H1 (cell line): ENCODE results near the gene DHRS7B. TPM values are rescaled to one million over a fixed set of nuclear protein-coding genes. Genes with fewer than 3 reads are reported as not detected.

Source experiments
- CTCF ChIA-PET: fragments of 300-600 bp; sonication (Branson Sonifier 250); formaldehyde crosslinking; loops from one replicate; lab custom pipeline; 2021; ENCODE audit not compliant: partially characterized antibody; lab: Charles Lee
- POLR2A ChIA-PET: fragments of 300-600 bp; sonication (Branson Sonifier 250); formaldehyde crosslinking; loops from one replicate; lab custom pipeline; 2021; ENCODE audit warnings: inconsistent platforms; ENCODE audit not compliant: partially characterized antibody; lab: Charles Lee
- DNase-seq, 2 experiments: peaks; one replicate each; pipeline versions ENCODE4 v3.0.0 to v3.0.0-alpha.2; 2010 to 2022; ENCODE audit warnings: low spot score in 2 of 2, low read depth in 1 of 2, mixed read lengths in 1 of 2
- FAIRE-seq: peaks from 2 replicates; lab custom pipeline; 2011; peaks lifted over from hg19 to GRCh38; lab: Jason Lieb, UNC
- H2AFZ ChIP-seq: 2 replicates; pipeline ENCODE4 v1.8.1; 2012; ENCODE audit warnings: low read length, inconsistent platforms
- H2AK5ac ChIP-seq: 2 replicates; pipeline ENCODE4 v1.6.1; 2013; ENCODE audit warnings: low read depth, low read length
- H2BK120ac ChIP-seq: replicated peaks from 2 replicates; pipeline ENCODE3; 2013; ENCODE audit warnings: low read depth, low read length, inconsistent platforms
- H2BK12ac ChIP-seq: 2 replicates; pipeline ENCODE4 v1.6.1; 2013; ENCODE audit warnings: low read depth, low read length
- H2BK15ac ChIP-seq: 2 replicates; pipeline ENCODE4 v1.6.1; 2013; ENCODE audit warnings: low read length
- H2BK20ac ChIP-seq: 2 replicates; pipeline ENCODE4 v1.6.1; 2013; ENCODE audit warnings: low read length
- H2BK5ac ChIP-seq: 2 replicates; pipeline ENCODE4 v1.6.1; 2013; ENCODE audit warnings: low read depth, low read length
- H3K14ac ChIP-seq: 2 replicates; pipeline ENCODE4 v1.6.1; 2013; ENCODE audit warnings: inconsistent platforms; ENCODE audit not compliant: insufficient read length
- H3K18ac ChIP-seq: 2 replicates; pipeline ENCODE4 v1.6.1; 2013; ENCODE audit warnings: low read length; ENCODE audit errors: extremely low read depth
- H3K23ac ChIP-seq: 2 replicates; pipeline ENCODE4 v1.6.1; 2013; ENCODE audit warnings: inconsistent platforms; ENCODE audit not compliant: insufficient read length
- H3K23me2 ChIP-seq: 2 replicates; pipeline ENCODE4 v1.6.1; 2013; ENCODE audit warnings: low read depth, low read length
- H3K27ac ChIP-seq: 2 replicates; pipeline ENCODE4 v1.6.1; 2011; ENCODE audit warnings: low read depth, low read length, inconsistent platforms
- H3K27me3 ChIP-seq, 4 experiments: replicated peaks in 1 of 4; 1 replicate in 1 of 4; 2 replicates in 3 of 4; pipeline versions ENCODE4 v1.6.1 to v1.8.1; 2011 to 2013; ENCODE audit warnings: low read length in 3 of 4, mild to moderate bottlenecking in 3 of 4, inconsistent platforms in 2 of 4, mixed read lengths in 2 of 4, moderate library complexity in 1 of 4; ENCODE audit not compliant: control insufficient read depth in 3 of 4, insufficient read depth in 3 of 4; ENCODE audit errors: extremely low read depth in 1 of 4
- H3K36me3 ChIP-seq, 4 experiments: 2 replicates each; pipeline versions ENCODE4 v1.6.1 to v1.8.1; 2011 to 2013; ENCODE audit warnings: mild to moderate bottlenecking in 4 of 4, low read length in 3 of 4, moderate library complexity in 2 of 4, control low read depth in 1 of 4, inconsistent platforms in 1 of 4; ENCODE audit not compliant: insufficient read depth in 4 of 4, control insufficient read depth in 2 of 4
- H3K4ac ChIP-seq: replicated peaks from 2 replicates; pipeline ENCODE3; 2013; ENCODE audit warnings: low read length, low read depth, mixed read lengths, inconsistent platforms; ENCODE audit not compliant: insufficient read length
- H3K4me1 ChIP-seq, 4 experiments: replicated peaks in 1 of 4; 1 replicate in 1 of 4; 2 replicates in 3 of 4; pipeline versions ENCODE4 v1.6.1 to v1.8.1; 2011 to 2013; ENCODE audit warnings: low read length in 3 of 4, inconsistent platforms in 2 of 4, mixed read lengths in 1 of 4; ENCODE audit not compliant: insufficient read depth in 4 of 4, control insufficient read depth in 3 of 4
- H3K4me2 ChIP-seq, 2 experiments: 2 replicates each; pipeline versions ENCODE4 v1.6.1 to v1.8.1; 2011 to 2013; ENCODE audit warnings: low read depth in 2 of 2, low read length in 2 of 2, control low read depth in 1 of 2, inconsistent platforms in 1 of 2, mild to moderate bottlenecking in 1 of 2; ENCODE audit not compliant: insufficient read depth in 1 of 2
- H3K4me3 ChIP-seq, 4 experiments: fragments of 200-600, 300-600 bp in 1 of 4; sonication (generic), shearing (Covaris generic), sonication (Bioruptor Twin) in 1 of 4; 2 replicates each; pipeline versions ENCODE4 v1.5.1 to v1.8.1; 2011 to 2016; ENCODE audit warnings: low read length in 4 of 4, low read depth in 3 of 4, control low read depth in 2 of 4, inconsistent platforms in 2 of 4, mild to moderate bottlenecking in 2 of 4, mixed read lengths in 1 of 4, moderate library complexity in 1 of 4; ENCODE audit not compliant: insufficient read depth in 2 of 4; ENCODE audit errors: extremely low read depth in 1 of 4
- H3K56ac ChIP-seq: replicated peaks from 2 replicates; pipeline ENCODE3; 2013; ENCODE audit warnings: low read depth, mild to moderate bottlenecking, mixed read lengths, low read length, inconsistent platforms; ENCODE audit not compliant: insufficient read length
- H3K79me1 ChIP-seq: 2 replicates; pipeline ENCODE4 v1.6.1; 2013; ENCODE audit warnings: low read depth, low read length, control low read depth
- H3K79me2 ChIP-seq, 2 experiments: 2 replicates each; pipeline versions ENCODE4 v1.6.1 to v1.8.1; 2012 to 2013; ENCODE audit warnings: low read length in 2 of 2, mild to moderate bottlenecking in 2 of 2, inconsistent platforms in 1 of 2; ENCODE audit not compliant: insufficient read depth in 2 of 2, control insufficient read depth in 1 of 2
- H3K9ac ChIP-seq, 4 experiments: replicated peaks in 1 of 4; 1 replicate in 1 of 4; 2 replicates in 3 of 4; pipeline versions ENCODE4 v1.6.1 to v1.8.1; 2011 to 2013; ENCODE audit warnings: low read depth in 3 of 4, low read length in 3 of 4, control low read depth in 2 of 4, mild to moderate bottlenecking in 2 of 4, moderate library complexity in 2 of 4, inconsistent platforms in 1 of 4; ENCODE audit errors: extremely low read depth in 1 of 4
- H3K9me3 ChIP-seq, 2 experiments: 2 replicates each; pipeline versions ENCODE4 v1.6.1 to v1.8.1; 2012 to 2013; ENCODE audit warnings: mild to moderate bottlenecking in 2 of 2, moderate library complexity in 2 of 2, control low read depth in 1 of 2, inconsistent platforms in 1 of 2, low read depth in 1 of 2, low read length in 1 of 2, mixed read lengths in 1 of 2; ENCODE audit not compliant: insufficient read depth in 2 of 2
- H4K20me1 ChIP-seq, 2 experiments: replicated peaks in 1 of 2; 2 replicates each; pipeline versions ENCODE3 to v1.8.1; 2011 to 2013; ENCODE audit warnings: inconsistent platforms in 2 of 2, low read length in 2 of 2, mild to moderate bottlenecking in 1 of 2; ENCODE audit not compliant: insufficient read depth in 2 of 2, control insufficient read depth in 1 of 2
- H4K5ac ChIP-seq: 2 replicates; pipeline ENCODE4 v1.6.1; 2013; ENCODE audit warnings: low read length, low read depth, mixed read lengths, inconsistent platforms; ENCODE audit not compliant: insufficient read length
- H4K8ac ChIP-seq: 2 replicates; pipeline ENCODE4 v1.8.0; 2013; ENCODE audit warnings: mild to moderate bottlenecking, moderate library complexity, low read length, inconsistent platforms; ENCODE audit not compliant: insufficient read depth; ENCODE audit errors: extremely low read depth
- H4K91ac ChIP-seq: replicated peaks from 2 replicates; pipeline ENCODE3; 2013; ENCODE audit warnings: low read length, mixed read lengths, inconsistent platforms; ENCODE audit not compliant: insufficient read length
- BACH1 ChIP-seq: IDR thresholded peaks from 2 replicates; pipeline ENCODE4 v1.6.1; 2012; ENCODE audit warnings: low read length, improper control_type of control experiment
- BRCA1 ChIP-seq: IDR thresholded peaks from 2 replicates; pipeline ENCODE4 v1.6.1; 2012; ENCODE audit warnings: low read depth, low read length, improper control_type of control experiment
- E2F6 ChIP-seq: IDR thresholded peaks from 2 replicates; pipeline ENCODE4 v1.6.1; 2012; ENCODE audit warnings: inconsistent platforms
- EGR1 ChIP-seq: IDR thresholded peaks from 2 replicates; pipeline ENCODE4 v1.6.1; 2011; ENCODE audit warnings: low read depth, low read length, borderline replicate concordance
- JUN ChIP-seq: IDR thresholded peaks from 2 replicates; pipeline ENCODE4 v1.6.1; 2011; ENCODE audit warnings: low read depth, mild to moderate bottlenecking, improper control_type of control experiment, low read length
- KDM4A ChIP-seq: IDR thresholded peaks from one replicate; pipeline ENCODE4 v1.7.1; 2012; ENCODE audit warnings: low read depth, mild to moderate bottlenecking, moderate library complexity, low read length, inconsistent platforms; ENCODE audit not compliant: severe bottlenecking
- RBBP5 ChIP-seq: IDR thresholded peaks from 2 replicates; pipeline ENCODE4 v1.7.1; 2012; ENCODE audit warnings: low read depth, mild to moderate bottlenecking, inconsistent platforms, low read length, moderate library complexity, borderline replicate concordance
- RNF2 ChIP-seq: fragments of 200-900, 300-1000 bp; sonication (generic); IDR thresholded peaks from 2 replicates; pipeline ENCODE4 v1.7.1; 2016; ENCODE audit warnings: borderline replicate concordance, low read depth, mild to moderate bottlenecking, antibody characterized with exemption, low read length; ENCODE audit not compliant: poor library complexity, severe bottlenecking; ENCODE audit errors: missing control alignments
- RXRA ChIP-seq: IDR thresholded peaks from 2 replicates; pipeline ENCODE4 v1.6.1; 2011; ENCODE audit warnings: low read depth, mild to moderate bottlenecking, low read length, moderate library complexity; ENCODE audit not compliant: insufficient read depth
- SAP30 ChIP-seq: fragments of 300-600 bp; sonication (generic); IDR thresholded peaks from 2 replicates; pipeline ENCODE4 v1.7.1; 2012; ENCODE audit warnings: low read length, moderate library complexity, mild to moderate bottlenecking, inconsistent platforms; ENCODE audit not compliant: insufficient read depth, insufficient replicate concordance
- SIX5 ChIP-seq: IDR thresholded peaks from 2 replicates; pipeline ENCODE4 v1.6.1; 2011; ENCODE audit warnings: mild to moderate bottlenecking, low read depth, low read length
- TBP ChIP-seq: IDR thresholded peaks from 2 replicates; pipeline ENCODE4 v1.6.1; 2011; ENCODE audit warnings: low read depth, low read length, improper control_type of control experiment
- WGBS, 2 experiments: shearing (Covaris generic) in 1 of 2; methylation state at CpG; one replicate each; pipeline versions ENCODE4 v1.1.6 to v1.1.7; 2013 to 2015; ENCODE audit warnings: low lambda C conversion rate in 2 of 2, mixed read lengths in 2 of 2, inconsistent platforms in 1 of 2, low coverage in 1 of 2, missing lambda C conversion rate in 1 of 2; ENCODE audit not compliant: insufficient replicate concordance in 2 of 2, insufficient coverage in 1 of 2, insufficient read length in 1 of 2; ENCODE audit errors: extremely low coverage in 1 of 2, missing lambda C conversion rate in 1 of 2; 5-methylcytosine and 5-hydroxymethylcytosine counted together
- polyA plus RNA-seq, 7 experiments: library from polyadenylated mRNA; depleted of rRNA in 3 of 7; stranded (reverse) in 5 of 7; unstranded in 2 of 7; fragments of >200 nt in 5 of 7; fragments of 200-250 nt in 2 of 7; gene quantifications; 1 replicate in 5 of 7; 2 replicates in 1 of 7; 4 replicates in 1 of 7; pipeline versions ENCODE4 v1.2.1 to v1.2.3, GENCODE V29; 2011 to 2013; ENCODE audit warnings: missing spikeins in 2 of 7, mixed read lengths in 2 of 7
- total RNA-seq: library from RNA; stranded (reverse); fragmentation: NEBNext Ultra II Directional; extraction: Animal tissue kit (Norgen Biotek cat#: 25700); gene quantifications from 2 replicates; pipeline ENCODE4 v1.2.1, GENCODE V29; 2021

DHRS7B gene
- total and polyA plus RNA-seq, 2 of the 8 experiments (the other 6 are each of a cell fraction or from before 2014, with no cell fraction given): 11.0 to 27.9 TPM

- WGBS, 2 experiments: 81% methylated on average over 2 of the region's 2 CpGs; no CpG with 5 or more reads in 1 of the 2 experiments
- H3K27me3 ChIP-seq: no peaks in the 10 kb centered on the region
- H2AFZ ChIP-seq: no peak overlapping the region
- H3K4me2 ChIP-seq: no peak overlapping the region
- no peak overlapping the region for H2AK5ac ChIP-seq
- CTCF ChIA-PET: interaction anchor here (1.2 to 2.9 kb wide), 5 partner anchors 10 to 76 kb away, joined by 3 to 16 read pairs (median 5); no protein-coding TSS in a partner anchor
- H3K18ac ChIP-seq: no peak overlapping the region
- H3K4me3 ChIP-seq: no peak overlapping the region
- POLR2A ChIA-PET: interaction anchor here (1.1 to 1.4 kb wide), 2 partner anchors 19 to 23 kb away, joined by 3 read pairs; no protein-coding TSS in a partner anchor
- H3K36me3 ChIP-seq: no peaks in the 10 kb centered on the region; a peak in 1 of 8 replicates
- H4K91ac ChIP-seq: no peak overlapping the region
- no peaks in the 10 kb centered on the region for H3K4me1 ChIP-seq
- H3K23ac ChIP-seq: no peak overlapping the region
- H2BK12ac ChIP-seq: no peak overlapping the region
- H2BK15ac ChIP-seq: no peak overlapping the region
- H4K8ac ChIP-seq: no peak overlapping the region; the same call in 1 of the 2 replicates
- no peak overlapping the region for H2BK5ac ChIP-seq
- H3K56ac ChIP-seq: no peak overlapping the region
- no peak for FAIRE-seq
- DNase-seq: peak in 1 of 2 experiments; percentile 17
- H4K5ac ChIP-seq: no peak overlapping the region
- H2BK20ac ChIP-seq: no peak overlapping the region
- H4K20me1 ChIP-seq: no peaks in the 10 kb centered on the region
- no peak overlapping the region for H3K9ac ChIP-seq
- H3K9me3 ChIP-seq: no peaks in the 10 kb centered on the region
- no peaks in the 10 kb centered on the region for H3K79me2 ChIP-seq
- H3K4ac ChIP-seq: no peak overlapping the region
- no peak overlapping the region for H3K14ac ChIP-seq
- H3K27ac ChIP-seq: no peak overlapping the region
- H3K23me2 ChIP-seq: no peaks in the 10 kb centered on the region
- no peak overlapping the region for H2BK120ac ChIP-seq
- H3K79me1 ChIP-seq: no peaks in the 10 kb centered on the region; the same call in 1 of the 2 replicates
- TF ChIP-seq RBBP5: no peak
- no peak for TF ChIP-seq SAP30
- TF ChIP-seq RXRA: no peak
- no peak for TF ChIP-seq TBP
- TF ChIP-seq BRCA1: no peak
- TF ChIP-seq SIX5: no peak
- no peak for TF ChIP-seq BACH1
- no peak for TF ChIP-seq JUN
- TF ChIP-seq RNF2: no peak
- no peak for TF ChIP-seq EGR1
- no peak for TF ChIP-seq KDM4A
- no peak for TF ChIP-seq E2F6
Observed at GRCh38 chr17:21173543-21173942, 46.8 kb downstream of the DHRS7B start.
